Duodenal mucosa (tissue), 2 donors: Measurements from ENCODE around the gene ATP5PB.

ENCODE experiments used
- H3K27ac ChIP-seq: one replicate; pipeline ENCODE4 v1.7.0; 2013; ENCODE audit warnings: low read depth, low read length
- H3K27me3 ChIP-seq, 2 donors: one replicate each; pipeline ENCODE4 v1.7.0; 2013; ENCODE audit warnings: low read length in 2 of 2, control low read depth in 1 of 2; ENCODE audit not compliant: insufficient read depth in 2 of 2, control insufficient read depth in 1 of 2
- H3K36me3 ChIP-seq, 2 donors: one replicate each; pipeline ENCODE4 v1.7.0; 2013; ENCODE audit warnings: low read length in 2 of 2, control low read depth in 1 of 2; ENCODE audit not compliant: insufficient read depth in 2 of 2, control insufficient read depth in 1 of 2
- H3K4me1 ChIP-seq, 2 donors: one replicate each; pipeline ENCODE4 v1.7.0; 2013; ENCODE audit warnings: low read length in 2 of 2, control low read depth in 1 of 2; ENCODE audit not compliant: insufficient read depth in 2 of 2, control insufficient read depth in 1 of 2
- H3K4me3 ChIP-seq, 2 donors: one replicate each; pipeline ENCODE4 v1.7.0; 2013; ENCODE audit warnings: low read length in 2 of 2, low read depth in 1 of 2
- H3K9ac ChIP-seq, 2 donors: one replicate each; pipeline ENCODE4 v1.7.0; 2013; ENCODE audit warnings: low read length in 2 of 2, low read depth in 1 of 2
- H3K9me3 ChIP-seq, 2 donors: one replicate each; pipeline ENCODE4 v1.7.0; 2013; ENCODE audit warnings: low read length in 2 of 2, control low read depth in 1 of 2; ENCODE audit not compliant: control insufficient read depth in 1 of 2

ATP5PB gene

DNA sequence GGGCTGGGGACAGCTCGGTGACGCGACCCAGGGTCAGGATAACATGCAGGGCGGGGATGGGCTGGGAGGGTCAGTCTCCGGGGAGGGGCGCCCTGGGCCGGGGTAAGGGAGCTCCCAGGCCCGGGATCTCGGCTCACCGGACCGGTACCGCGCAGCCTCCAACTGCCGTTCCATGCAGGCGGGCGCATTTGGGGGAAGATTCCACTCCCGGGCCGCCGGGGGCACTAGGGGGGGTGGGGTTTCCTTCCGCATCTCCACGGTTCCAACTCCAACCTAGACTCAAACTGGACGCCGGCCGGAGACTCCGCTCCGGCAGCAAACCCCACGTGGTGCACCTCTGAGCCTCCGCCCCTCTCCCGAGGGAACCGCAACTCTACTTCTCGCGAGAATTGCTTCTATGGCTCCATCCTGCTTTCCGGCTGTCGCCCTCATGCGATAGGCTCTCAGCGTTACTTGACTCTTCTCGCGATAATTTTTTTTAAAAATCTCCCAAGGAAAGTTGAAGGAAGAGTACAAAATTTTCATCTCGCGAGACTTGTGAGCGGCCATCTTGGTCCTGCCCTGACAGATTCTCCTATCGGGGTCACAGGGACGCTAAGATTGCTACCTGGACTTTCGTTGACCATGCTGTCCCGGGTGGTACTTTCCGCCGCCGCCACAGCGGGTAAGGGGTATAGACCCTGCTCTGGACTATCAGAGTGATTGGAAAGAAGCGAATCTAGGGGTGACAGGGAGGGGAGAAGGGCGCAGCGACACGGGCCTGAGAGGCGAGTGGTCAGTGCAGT is at the start of gene ATP5PB, which contains the start of gene WDR77:
Gene ATP5PB, plus strand, starts transcription at position 547 of the 785 bp plus-strand sequence. Its CDS starts 78 bp downstream, at position 625.
Gene WDR77, minus strand, starts transcription at position 339 of the 785 bp plus-strand sequence. Its CDS starts 87 bp downstream, at position 252.
- Histone ChIP-seq H3K4me3 (peak within 1 kb of the TSS; percentile 99 to 100), H3K27ac (peak within 1 kb of the TSS; percentile 67), H3K27me3 (no peaks in the 10 kb centered on the region), H3K9me3 (no peaks in the 10 kb centered on the region), H3K9ac (peak within 1 kb of the TSS; percentile 97 to 99), H3K36me3 (peaks cover 8 to 17% of the 10 kb centered on the region in 2 donors), H3K4me1 (peaks cover 40 to 52% of the 10 kb centered on the region in 2 donors)

DNA sequence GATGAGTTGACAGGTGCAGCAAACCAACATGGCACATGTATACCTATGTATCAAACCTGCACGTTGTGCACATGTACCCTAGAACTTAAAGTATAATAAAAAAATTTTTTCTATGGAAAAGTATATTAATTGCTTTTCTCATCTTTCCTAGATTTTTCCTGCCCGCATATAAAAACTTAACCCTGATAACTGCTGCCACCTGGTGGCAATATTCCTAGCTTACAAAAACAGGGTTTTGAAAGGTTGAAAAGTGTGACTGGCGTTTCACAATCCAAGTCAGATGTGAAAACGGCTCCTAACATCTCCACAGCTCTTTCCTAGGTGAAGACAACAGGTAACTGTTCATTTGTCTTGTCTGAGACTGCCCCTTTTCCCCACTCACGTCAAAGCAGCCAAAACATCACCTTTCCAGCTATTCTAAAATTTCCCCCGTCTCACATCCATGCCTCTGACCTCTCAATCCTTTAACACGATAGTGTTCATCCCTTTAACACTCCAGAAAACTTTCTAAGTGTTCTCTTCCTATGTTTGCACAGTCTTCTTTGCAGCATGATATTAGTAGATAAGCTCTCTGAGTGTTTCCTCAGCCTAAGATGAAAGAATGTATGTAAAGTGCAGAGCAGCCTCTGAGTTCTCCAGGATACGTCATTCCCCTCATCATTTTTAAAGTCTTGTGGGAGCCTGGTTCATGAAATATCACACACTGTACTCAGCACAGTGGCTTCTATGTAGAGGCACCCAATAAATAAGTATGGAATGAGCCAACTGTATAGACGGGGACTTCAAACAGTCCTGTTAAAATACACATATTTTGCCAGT is 49.3 kb upstream of the ATP5PB start:
- H3K4me3 ChIP-seq: no peak overlapping the region
- no peak overlapping the region for H3K27ac ChIP-seq
- H3K9ac ChIP-seq: no peak overlapping the region
- no peaks in the 10 kb centered on the region for H3K9me3 ChIP-seq
- no peaks in the 10 kb centered on the region for H3K4me1 ChIP-seq
- H3K36me3 ChIP-seq: no peaks in the 10 kb centered on the region
- H3K27me3 ChIP-seq: peaks cover 5 to 11% of the 10 kb centered on the region in 2 donors

GRCh38 chr1:111402083-111402482 is 47.2 kb upstream of the ATP5PB start:
- Histone ChIP-seq H3K9me3 (no peaks in the 10 kb centered on the region), H3K4me1 (no peaks in the 10 kb centered on the region), H3K27me3 (peaks cover 5 to 11% of the 10 kb centered on the region in 2 donors)

DNA sequence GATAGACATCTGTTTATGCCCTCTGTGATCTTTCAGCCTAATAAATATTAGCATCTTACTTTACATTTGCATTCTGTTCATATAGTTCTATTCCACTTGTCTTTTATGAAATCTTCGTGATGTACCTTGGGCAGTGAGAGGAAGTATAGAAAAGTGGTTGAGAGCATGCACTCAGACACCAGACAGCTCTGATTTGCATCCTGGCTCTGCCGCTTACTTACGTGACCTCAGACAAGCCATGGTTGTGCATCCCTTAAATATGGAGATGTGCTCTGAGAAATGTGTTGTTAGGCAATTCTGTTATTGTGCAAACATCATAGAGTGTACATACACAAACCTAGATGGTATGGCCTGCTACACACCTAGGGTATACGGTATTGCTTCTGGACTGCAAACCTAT is 44.7 kb upstream of the ATP5PB start:
- Histone ChIP-seq H3K27ac (no peak overlapping the region), H3K4me1 (no peaks in the 10 kb centered on the region), H3K27me3 (peaks cover 5 to 11% of the 10 kb centered on the region in 2 donors), H3K9me3 (no peaks in the 10 kb centered on the region), H3K36me3 (no peaks in the 10 kb centered on the region), H3K9ac (no peak overlapping the region), H3K4me3 (no peak overlapping the region)

More at GRCh38 chr1:111402083-111402482, 47.2 kb upstream of the ATP5PB start:
- Histone ChIP-seq H3K27ac (no peak overlapping the region), H3K9ac (no peak overlapping the region), H3K4me3 (no peak overlapping the region), H3K36me3 (no peaks in the 10 kb centered on the region)

DNA sequence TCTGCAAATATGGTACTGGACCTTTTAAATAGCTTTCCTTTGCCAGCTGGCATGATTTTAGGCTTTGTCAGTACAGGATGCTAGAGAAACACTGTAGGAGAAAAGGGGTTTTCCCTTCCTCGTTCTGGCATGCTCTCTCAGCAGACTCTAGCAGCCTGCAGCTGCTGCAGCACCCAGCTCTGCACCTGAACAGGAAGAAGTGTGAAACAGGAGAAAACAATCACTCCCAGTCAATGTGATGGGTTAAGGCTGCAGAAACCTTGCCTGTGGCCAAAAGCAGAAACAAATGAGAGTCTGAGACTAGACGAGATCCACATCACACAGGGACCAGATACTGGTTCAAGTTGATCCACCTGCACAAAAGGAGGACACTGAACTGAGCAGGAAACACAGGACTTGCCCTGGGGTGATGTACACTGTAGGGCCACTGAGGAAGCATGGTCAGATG is 42.9 kb upstream of the ATP5PB start:
- Histone ChIP-seq H3K9me3 (no peaks in the 10 kb centered on the region), H3K9ac (no peak overlapping the region), H3K4me1 (no peaks in the 10 kb centered on the region), H3K4me3 (no peak overlapping the region), H3K27ac (no peak overlapping the region), H3K27me3 (peaks cover 4 to 5% of the 10 kb centered on the region in 2 donors), H3K36me3 (no peaks in the 10 kb centered on the region)

- H3K4me1 ChIP-seq: no peaks in the 10 kb centered on the region
Observed at GRCh38 chr1:111407301-111407700, 42.0 kb upstream of the ATP5PB start.

GRCh38 chr1:111412839-111413238 is 36.4 kb upstream of the ATP5PB start:
- H3K36me3 ChIP-seq: no peaks in the 10 kb centered on the region
- H3K9ac ChIP-seq: no peak overlapping the region
- no peaks in the 10 kb centered on the region for H3K9me3 ChIP-seq
- H3K4me3 ChIP-seq: no peak overlapping the region
- H3K27me3 ChIP-seq: no peaks in the 10 kb centered on the region
- H3K27ac ChIP-seq: no peak overlapping the region
- H3K4me1 ChIP-seq: peaks cover 0 to 3% of the 10 kb centered on the region in 2 donors

More at GRCh38 chr1:111407301-111407700, 42.0 kb upstream of the ATP5PB start:
- Histone ChIP-seq H3K4me3 (no peak overlapping the region), H3K36me3 (no peaks in the 10 kb centered on the region), H3K9ac (no peak overlapping the region), H3K27ac (no peak overlapping the region), H3K9me3 (no peaks in the 10 kb centered on the region), H3K27me3 (peaks cover 4 to 5% of the 10 kb centered on the region in 2 donors)

- Histone ChIP-seq H3K4me1 (peaks cover 0 to 3% of the 10 kb centered on the region in 2 donors), H3K4me3 (no peak overlapping the region), H3K9ac (no peak overlapping the region), H3K9me3 (no peaks in the 10 kb centered on the region), H3K27me3 (no peaks in the 10 kb centered on the region), H3K27ac (no peak overlapping the region), H3K36me3 (no peaks in the 10 kb centered on the region)
Observed at GRCh38 chr1:111414756-111415155, 34.5 kb upstream of the ATP5PB start.

- Histone ChIP-seq H3K4me1 (peaks cover 0 to 3% of the 10 kb centered on the region in 2 donors), H3K36me3 (no peaks in the 10 kb centered on the region), H3K27ac (no peak overlapping the region), H3K9me3 (no peaks in the 10 kb centered on the region), H3K27me3 (no peaks in the 10 kb centered on the region), H3K9ac (no peak overlapping the region), H3K4me3 (no peak overlapping the region)
Observed at GRCh38 chr1:111415461-111415860, 33.8 kb upstream of the ATP5PB start.

GRCh38 chr1:111417755-111418154 is 31.5 kb upstream of the ATP5PB start:
- Histone ChIP-seq H3K9me3 (no peaks in the 10 kb centered on the region), H3K4me1 (peaks cover 4 to 6% of the 10 kb centered on the region in 2 donors), H3K36me3 (no peaks in the 10 kb centered on the region), H3K27me3 (no peaks in the 10 kb centered on the region), H3K27ac (no peak overlapping the region), H3K4me3 (no peak overlapping the region), H3K9ac (no peak overlapping the region)
